ENCODE data around the gene MDC1. TPM values are rescaled to one million over a fixed set of nuclear protein-coding genes. Genes with fewer than 3 reads are reported as not detected.

The MDC1 gene
- total and polyA plus RNA-seq, 2 of the 13 experiments (the other 11 are each of a cell fraction or from before 2014, with no cell fraction given), result 8.4 to 14.0 TPM

DNA sequence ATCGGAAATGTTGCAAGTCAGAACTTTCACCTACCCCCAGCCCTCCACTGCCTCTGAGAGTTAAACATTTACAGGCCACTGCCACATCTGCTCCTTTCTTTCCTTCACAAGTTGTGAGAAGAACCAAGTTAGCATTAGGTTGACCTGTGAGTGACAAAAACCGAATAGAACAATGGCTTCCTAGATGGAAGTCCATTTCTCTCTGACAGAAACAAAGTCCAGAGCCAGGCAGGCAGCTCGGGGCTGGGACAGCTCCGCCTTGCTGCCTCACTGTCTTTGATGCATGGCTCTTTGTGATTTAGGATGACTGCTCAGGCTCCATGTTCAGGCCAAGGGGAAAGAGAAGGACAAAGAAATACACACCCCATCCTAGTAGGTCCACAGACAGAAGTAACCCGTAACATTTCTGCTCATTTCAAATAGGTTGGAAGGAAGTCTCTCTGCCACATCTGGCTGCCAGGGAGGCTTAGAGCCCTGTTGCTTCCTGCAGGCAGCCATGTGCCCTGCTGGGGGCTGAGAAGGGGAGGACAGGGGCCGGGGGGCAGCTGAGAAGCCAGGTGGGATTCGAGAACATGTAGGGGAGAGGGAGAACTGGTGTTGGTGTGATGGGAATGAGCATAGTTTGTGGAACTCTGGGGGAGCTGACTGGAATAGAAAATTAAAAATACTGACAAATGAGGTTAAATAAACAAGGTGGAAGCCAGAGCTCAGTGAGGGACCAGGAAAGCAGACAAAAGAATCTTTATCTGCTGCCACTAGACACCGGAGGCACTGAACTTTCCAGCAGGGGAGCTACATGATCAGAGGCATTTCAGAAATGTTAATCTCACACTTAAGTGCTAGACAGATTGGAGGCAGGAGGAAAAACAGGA, 46.8 kb upstream of the MDC1 start (continued):
- 0 out of 2 replicates have a peak, but pooled peaks have one; percentile 43 for TF ChIP-seq ZBTB4 (CRISPR knock-in tag; IDR thresholded peaks at IDR 0.05; ENCODE audit: borderline replicate concordance)
- TF ChIP-seq HMGXB3 (CRISPR knock-in tag; IDR thresholded peaks at IDR 0.05; ENCODE audit: borderline replicate concordance), result peak; percentile 72; the same call in 1 of the 2 replicates
- TF ChIP-seq MED1 (CRISPR knock-in tag; IDR thresholded peaks at IDR 0.05), result peak; percentile 99
- TF ChIP-seq NFE2 (CRISPR knock-in tag; IDR thresholded peaks at IDR 0.05), result no peak
- TF ChIP-seq HDAC6 (IDR thresholded peaks at IDR 0.05; ENCODE audit: low read depth, low read length), result no peak
- peak; percentile 60; the same call in 1 of the 2 replicates for TF ChIP-seq NR2F2 (IDR thresholded peaks at IDR 0.05; ENCODE audit: borderline replicate concordance, low read depth)
- peak; percentile 83; the same call in 1 of the 2 replicates for TF ChIP-seq ZNF331 (CRISPR knock-in tag; IDR thresholded peaks at IDR 0.05)
- peak; percentile 66; the same call in 1 of the 2 replicates for TF ChIP-seq ZNF652 (CRISPR knock-in tag; IDR thresholded peaks at IDR 0.05; ENCODE audit: borderline replicate concordance, low read depth)
- no peak for TF ChIP-seq IKZF1 (IDR thresholded peaks at IDR 0.05)
- TF ChIP-seq ZNF10 (CRISPR knock-in tag; IDR thresholded peaks at IDR 0.05; ENCODE audit: borderline replicate concordance, low read depth), result no peak
- TF ChIP-seq SRSF4 (IDR thresholded peaks at IDR 0.05; ENCODE audit: low read depth, low read length, poor library complexity, severe bottlenecking), result no peak
- no peak; the same call in 1 of the 2 replicates for TF ChIP-seq FOXC1 (CRISPR knock-in tag; IDR thresholded peaks at IDR 0.05; ENCODE audit: borderline replicate concordance)
- TF ChIP-seq NAIF1 (CRISPR knock-in tag; IDR thresholded peaks at IDR 0.05; ENCODE audit: borderline replicate concordance), result peak; percentile 81; the same call in 1 of the 2 replicates
- peak; percentile 94 for TF ChIP-seq PITX1 (CRISPR knock-in tag; IDR thresholded peaks at IDR 0.05)
- TF ChIP-seq ZNF850 (CRISPR knock-in tag; conservative IDR thresholded peaks at IDR 0.05), result no peak
- TF ChIP-seq, protein P1, sequence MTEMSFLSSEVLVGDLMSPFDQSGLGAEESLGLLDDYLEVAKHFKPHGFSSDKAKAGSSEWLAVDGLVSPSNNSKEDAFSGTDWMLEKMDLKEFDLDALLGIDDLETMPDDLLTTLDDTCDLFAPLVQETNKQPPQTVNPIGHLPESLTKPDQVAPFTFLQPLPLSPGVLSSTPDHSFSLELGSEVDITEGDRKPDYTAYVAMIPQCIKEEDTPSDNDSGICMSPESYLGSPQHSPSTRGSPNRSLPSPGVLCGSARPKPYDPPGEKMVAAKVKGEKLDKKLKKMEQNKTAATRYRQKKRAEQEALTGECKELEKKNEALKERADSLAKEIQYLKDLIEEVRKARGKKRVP (CRISPR knock-in tag; IDR thresholded peaks at IDR 0.05), result peak in 1 of 2 experiments; percentile 89; a peak in 2 of 4 replicates
- TF ChIP-seq RARG (CRISPR knock-in tag; IDR thresholded peaks at IDR 0.05; ENCODE audit: low read depth), result no peak
- TF ChIP-seq RFX3 (CRISPR knock-in tag; IDR thresholded peaks at IDR 0.05), result no peak
- TF ChIP-seq ZNF83 (CRISPR knock-in tag; IDR thresholded peaks at IDR 0.05; ENCODE audit: borderline replicate concordance), result no peak

Data from HepG2 (cell line).